GM12892 (cell line): Measurements from ENCODE around the gene IQCE.

Experiments used
- POLR2A ChIP-seq: IDR thresholded peaks from 2 replicates; pipeline ENCODE4 v1.6.1; 2011; ENCODE audit warnings: low read depth, low read length, control low read depth
- POLR2AphosphoS5 ChIP-seq: IDR thresholded peaks from 2 replicates; pipeline ENCODE4 v1.6.1; 2011; ENCODE audit warnings: low read depth, low read length, control low read depth

- TF ChIP-seq POLR2A (no peak), POLR2AphosphoS5 (no peak)
These were observed 38.0 kb upstream of the IQCE start for GRCh38 chr7:2520761-2521290.
